HG03378 (cell line): ENCODE measurements around the gene U2AF2.

Source experiments
- ATAC-seq: cut with Tn5 transposase; IDR thresholded peaks from one replicate; pipeline ENCODE4 v1.9.1; 2021; ENCODE audit warnings: mild to moderate bottlenecking, moderate library complexity; ENCODE audit not compliant: unreplicated experiment

Gene U2AF2

GRCh38 chr19:55687281-55688201, 32.7 kb downstream of the U2AF2 start:
- no peak for ATAC-seq

- no peak for ATAC-seq
These were observed 33.8 kb downstream of the U2AF2 start for GRCh38 chr19:55688422-55689218.

GRCh38 chr19:55689411-55690108, 34.7 kb downstream of the U2AF2 start:
- ATAC-seq, result no peak

- ATAC-seq, result no peak
These were observed 35.4 kb downstream of the U2AF2 start for GRCh38 chr19:55690109-55690768.

GRCh38 chr19:55690769-55691545, 36.1 kb downstream of the U2AF2 start:
- ATAC-seq, result no peak

- ATAC-seq, result no peak
These were observed 37.0 kb downstream of the U2AF2 start for GRCh38 chr19:55691561-55692481.

GRCh38 chr19:55692681-55693081, 37.8 kb downstream of the U2AF2 start:
- ATAC-seq, result no peak

- no peak for ATAC-seq
These were observed 38.6 kb downstream of the U2AF2 start for GRCh38 chr19:55693336-55693974.

- ATAC-seq, result no peak
These were observed 39.4 kb downstream of the U2AF2 start for GRCh38 chr19:55694241-55694655.

- no peak for ATAC-seq
These were observed 40.0 kb downstream of the U2AF2 start for GRCh38 chr19:55694656-55695491.

- no peak for ATAC-seq
These were observed 40.9 kb downstream of the U2AF2 start for GRCh38 chr19:55695511-55696290.

GRCh38 chr19:55696301-55697068, 41.6 kb downstream of the U2AF2 start:
- ATAC-seq, result no peak

GRCh38 chr19:55697069-55697440, 42.2 kb downstream of the U2AF2 start:
- no peak for ATAC-seq

GRCh38 chr19:55697698-55698097, 42.9 kb downstream of the U2AF2 start:
- no peak for ATAC-seq

GRCh38 chr19:55698256-55698655, 43.4 kb downstream of the U2AF2 start:
- ATAC-seq, result no peak

- ATAC-seq, result no peak
These were observed 44.4 kb downstream of the U2AF2 start for GRCh38 chr19:55699221-55699620.
